ENCODE data around the gene OR10AG1.

OR10AG1 gene, protein sequence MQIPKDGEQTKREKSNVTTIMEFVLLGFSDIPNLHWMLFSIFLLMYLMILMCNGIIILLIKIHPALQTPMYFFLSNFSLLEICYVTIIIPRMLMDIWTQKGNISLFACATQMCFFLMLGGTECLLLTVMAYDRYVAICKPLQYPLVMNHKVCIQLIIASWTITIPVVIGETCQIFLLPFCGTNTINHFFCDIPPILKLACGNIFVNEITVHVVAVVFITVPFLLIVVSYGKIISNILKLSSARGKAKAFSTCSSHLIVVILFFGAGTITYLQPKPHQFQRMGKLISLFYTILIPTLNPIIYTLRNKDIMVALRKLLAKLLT

DNA sequence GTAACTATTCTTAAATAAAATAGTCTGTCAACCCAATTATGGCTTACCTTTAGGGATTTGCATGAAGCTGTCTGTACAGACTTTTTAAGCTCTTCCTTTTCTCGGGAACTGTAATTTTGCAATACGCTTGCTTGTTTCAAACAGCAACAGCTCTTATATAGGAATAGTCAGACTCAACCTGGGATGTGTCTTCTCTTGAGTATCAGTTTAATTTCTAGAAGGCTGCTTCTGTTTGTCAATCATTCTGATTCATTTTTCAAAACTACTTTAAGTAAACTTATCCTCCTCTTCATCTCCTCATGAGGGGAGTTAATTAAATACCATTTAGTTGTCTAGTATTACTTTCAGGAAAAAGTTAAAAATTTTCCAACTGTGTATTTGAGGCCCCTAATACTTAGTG is at the start of gene OR10AG1:
TSS of gene OR10AG1 (minus strand) at position 101 of the 400 bp plus-strand sequence. CDS start at position 63, 38 bp downstream.
- DNase-seq, result no peak

- no peak for DNase-seq
These were observed 44.1 kb upstream of the OR10AG1 start for GRCh38 chr11:56013805-56014204.

DNA sequence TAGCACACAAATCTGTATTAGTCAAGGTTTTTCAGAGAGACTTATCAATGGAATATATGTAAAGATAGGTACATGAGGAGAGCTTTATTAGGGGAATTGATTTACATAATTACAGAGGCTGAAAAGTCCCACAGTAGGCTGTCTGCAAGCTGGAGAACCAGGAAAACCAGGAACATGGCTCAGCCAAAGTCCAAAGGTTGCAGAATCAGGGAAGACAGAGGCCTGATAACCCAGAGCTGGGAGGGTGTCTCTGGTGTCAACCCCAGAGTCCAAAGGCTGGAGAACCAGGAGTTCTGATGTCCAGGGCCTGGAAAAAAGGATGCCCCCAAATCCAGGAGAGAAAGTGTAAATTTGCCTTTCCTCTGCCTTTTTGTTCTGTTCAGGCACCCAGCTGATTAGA is 41.0 kb upstream of the OR10AG1 start:
- DNase-seq, result no peak

GRCh38 chr11:55994525-55994924 is 24.8 kb upstream of the OR10AG1 start, which contains the start of gene OR5F1:
Gene OR5F1, minus strand, starts transcription at chr11:55994625. Its CDS starts 0 bp downstream, at chr11:55994625.
- no peak for DNase-seq

GRCh38 chr11:55970935-55971334 is 1.2 kb upstream of the OR10AG1 start:
- DNase-seq, result no peak

DNA sequence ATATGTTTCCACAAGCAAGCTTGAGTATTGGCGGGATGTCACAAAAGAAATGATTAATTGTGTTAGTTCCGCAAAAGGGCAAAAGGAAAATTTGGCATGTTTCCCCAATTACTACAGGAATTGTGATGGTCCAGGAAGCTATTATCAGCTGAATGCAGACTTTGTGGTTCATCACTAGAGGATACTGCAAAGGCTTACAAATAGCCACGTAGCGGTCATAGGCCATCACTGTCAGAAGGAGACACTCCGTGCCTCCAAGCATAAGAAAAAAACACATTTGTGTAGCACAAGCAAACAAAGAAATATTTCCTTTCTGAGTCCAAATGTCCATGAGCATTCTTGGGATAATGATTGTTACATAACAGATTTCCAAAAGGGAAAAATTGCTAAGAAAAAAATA is 1.8 kb downstream of the OR10AG1 start:
- no peak for DNase-seq

DNA sequence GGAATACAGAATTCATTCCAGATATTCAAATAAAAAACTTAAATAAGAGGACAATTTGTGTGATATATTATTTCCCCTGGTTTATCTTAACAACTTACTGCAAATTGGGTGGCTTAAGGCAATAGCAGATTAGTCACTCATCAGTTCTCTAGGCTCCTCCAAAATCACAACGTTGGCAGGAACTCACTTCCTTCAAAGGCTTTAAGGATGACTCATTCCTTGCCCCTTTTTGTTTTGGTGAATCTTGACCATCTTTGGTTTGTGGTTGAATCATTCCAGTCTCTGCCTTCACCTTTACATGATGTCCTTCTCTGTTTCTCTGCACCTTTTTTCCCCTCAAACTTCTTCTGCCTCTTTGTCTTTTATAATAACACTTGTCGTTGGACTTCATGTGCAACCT is 3.4 kb downstream of the OR10AG1 start:
- DNase-seq, result no peak

GRCh38 chr11:55956521-55956920 is 13.2 kb downstream of the OR10AG1 start:
- no peak for DNase-seq

DNA sequence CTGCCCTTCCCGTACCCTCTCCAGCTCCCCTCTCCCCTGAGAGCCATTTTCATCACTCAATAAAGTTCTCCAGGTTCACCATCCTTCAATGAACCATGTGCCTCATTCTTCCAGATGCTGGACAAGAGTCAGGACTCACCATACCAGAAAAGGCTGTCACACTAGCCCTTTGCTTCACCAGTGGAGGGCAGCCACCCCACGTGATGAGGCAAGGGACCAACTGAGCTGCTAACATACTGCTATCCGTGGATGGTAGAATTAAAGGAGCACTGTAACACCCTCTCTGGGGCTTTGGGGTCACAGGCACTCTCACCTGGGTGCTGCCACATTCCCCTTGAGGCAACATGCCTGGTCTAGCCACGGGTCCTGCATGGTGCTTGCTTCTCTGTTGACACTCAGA is 20.4 kb downstream of the OR10AG1 start:
- no peak for DNase-seq

DNA sequence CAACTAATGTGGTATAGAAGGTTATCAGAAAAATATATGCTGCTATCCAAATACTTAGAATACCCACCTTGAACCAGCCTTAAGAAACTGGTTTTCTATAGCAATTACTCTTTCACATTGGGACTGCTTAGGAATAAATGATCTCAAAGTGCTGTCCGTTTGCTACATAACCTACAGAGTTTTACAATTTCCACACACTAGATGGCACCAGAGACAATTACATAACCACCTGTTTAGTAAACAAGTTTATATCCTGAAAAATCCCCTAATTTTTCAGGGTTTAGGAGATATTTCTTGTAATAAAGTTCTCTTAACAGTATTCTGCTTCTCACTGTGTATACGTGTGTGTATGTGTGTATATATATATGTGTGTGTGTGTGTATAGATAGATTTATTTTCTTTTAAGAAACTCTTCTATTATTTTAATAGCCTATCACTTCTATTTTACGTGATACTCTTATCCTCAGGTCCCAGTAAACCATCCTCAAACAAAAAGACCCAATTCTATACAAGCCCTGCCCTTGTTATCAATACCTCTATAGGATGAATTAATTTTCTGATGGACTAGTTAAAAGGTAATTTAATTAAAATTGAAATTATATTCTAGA is 26.9 kb downstream of the OR10AG1 start:
- no peak for DNase-seq

DNA sequence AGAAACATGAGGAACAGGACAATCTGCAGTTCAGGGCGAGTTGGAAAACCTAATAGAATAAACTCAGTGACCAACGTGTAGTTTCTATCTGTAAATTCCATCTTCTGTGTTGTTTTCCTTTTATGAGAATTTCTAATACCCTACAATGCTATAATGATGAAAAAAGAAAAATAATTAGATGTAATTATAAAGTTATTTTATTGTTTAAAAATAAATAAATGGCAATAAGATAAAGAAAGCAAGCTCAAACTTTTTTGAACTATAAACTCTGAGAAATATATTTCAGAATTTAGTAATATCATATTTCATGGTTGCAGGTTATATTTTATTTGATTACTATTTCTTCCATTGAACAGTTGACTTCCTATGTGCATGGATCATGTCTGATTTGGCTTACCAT is 33.4 kb downstream of the OR10AG1 start, which contains the start of gene OR5I1:
TSS of gene OR5I1 (minus strand) at position 101 of the 400 bp plus-strand sequence. CDS start at position 101, 0 bp downstream.
- no peak for DNase-seq

GRCh38 chr11:55920537-55920936 is 49.2 kb downstream of the OR10AG1 start:
- no peak for DNase-seq
